Activated T-helper 17 cell treated with anti-CD3 and anti-CD28 coated beads, Interleukin-2, amount 50 U/mL, for 72 hours (primary cell): ENCODE measurements around the gene MMP25. TPM values are rescaled to one million over a fixed set of nuclear protein-coding genes. Genes with fewer than 3 reads are reported as not detected.

Source experiments
- ATAC-seq: fragments of 150-1000 bp; cut with Tn5 transposase; replicated peaks from 2 replicates; pipeline ENCODE4 v1.10.0; 2021; ENCODE audit warnings: mild to moderate bottlenecking, moderate library complexity
- H3K27ac Mint-ChIP-seq: one replicate; pipeline ENCODE4 v1.8.0; 2022; ENCODE audit warnings: mixed read lengths
- H3K27me3 Mint-ChIP-seq: one replicate; pipeline ENCODE4 v1.8.0; 2022; ENCODE audit warnings: mixed read lengths
- H3K36me3 Mint-ChIP-seq: one replicate; pipeline ENCODE4 v1.8.0; 2022; ENCODE audit warnings: low read depth, mild to moderate bottlenecking, mixed read lengths
- H3K4me1 Mint-ChIP-seq: one replicate; pipeline ENCODE4 v1.8.0; 2022; ENCODE audit warnings: mixed read lengths
- H3K4me3 Mint-ChIP-seq: one replicate; pipeline ENCODE4 v1.8.0; 2022; ENCODE audit warnings: mild to moderate bottlenecking, mixed read lengths
- H3K9me3 Mint-ChIP-seq: one replicate; pipeline ENCODE4 v1.8.0; 2022; ENCODE audit warnings: mixed read lengths
- total RNA-seq, 2 donors: library from RNA; stranded (reverse); gene quantifications; one replicate each; pipeline ENCODE4 v1.2.3, GENCODE V29; 2022

The MMP25 gene
- total RNA-seq, 2 donors from 2014 or later, result 5.9 to 7.1 TPM

DNA sequence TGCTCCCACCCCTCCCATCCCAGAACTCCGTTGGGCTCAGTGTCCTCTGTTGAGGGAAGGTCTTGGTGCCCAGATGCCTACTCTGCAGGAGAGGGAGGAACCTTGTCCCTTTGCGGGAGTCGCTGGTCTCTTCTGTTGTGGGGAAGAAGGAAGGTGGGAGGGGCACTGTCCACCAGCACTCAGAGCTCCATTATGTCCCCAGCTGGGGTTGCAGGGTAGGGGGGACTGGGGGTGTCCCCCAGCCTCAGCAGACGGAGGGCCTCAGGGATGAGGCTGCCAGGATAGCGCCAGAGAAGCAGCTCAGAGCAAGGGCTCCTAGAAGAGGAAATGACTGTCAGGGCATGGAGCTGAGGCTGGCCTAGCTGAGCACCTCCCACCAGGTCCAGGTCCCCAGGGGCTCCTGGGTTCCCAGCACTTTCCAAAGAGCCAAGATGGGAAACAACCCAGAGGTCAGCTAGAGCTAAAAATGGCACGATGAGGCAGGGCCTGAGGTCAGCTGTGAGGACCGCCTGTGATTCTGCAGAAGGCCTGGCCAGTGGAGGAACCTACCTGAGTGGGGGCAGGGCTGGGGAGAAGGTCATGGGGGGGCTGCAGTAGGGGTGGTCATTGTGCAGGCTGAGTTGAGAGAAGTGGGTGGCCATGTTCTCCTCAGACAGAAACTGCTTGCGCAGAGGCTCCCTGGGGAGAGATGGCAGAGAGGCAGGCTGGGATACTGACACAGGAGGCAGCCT, 23.5 kb upstream of the MMP25 start:
- peak overlapping the region; percentile 90 for H3K27ac Mint-ChIP-seq
- ATAC-seq, result no peak

DNA sequence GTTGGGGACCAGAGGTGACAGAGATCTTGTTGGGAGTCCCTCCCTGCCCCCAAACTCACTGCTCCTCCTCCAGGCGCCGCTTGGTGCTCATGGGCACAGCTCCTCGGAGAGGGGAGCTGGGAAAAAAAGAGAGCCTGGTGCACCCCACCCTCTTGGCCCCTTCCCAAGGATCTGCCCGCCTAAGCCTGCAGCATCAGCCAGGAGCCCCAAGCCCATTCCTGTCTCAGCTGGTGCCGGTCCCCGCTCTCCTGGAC, 23.0 kb upstream of the MMP25 start:
- peak overlapping the region; percentile 90 for H3K27ac Mint-ChIP-seq
- H3K36me3 Mint-ChIP-seq, result peaks cover 66% of the 10 kb centered on the region
- H3K4me3 Mint-ChIP-seq, result peak overlapping the region; percentile 82
- H3K9me3 Mint-ChIP-seq, result no peaks in the 10 kb centered on the region
- no peaks in the 10 kb centered on the region for H3K27me3 Mint-ChIP-seq
- peaks cover 23% of the 10 kb centered on the region for H3K4me1 Mint-ChIP-seq
- no peak for ATAC-seq

More for the DNA sequence above, 23.5 kb upstream of the MMP25 start:
- Mint-ChIP-seq H3K4me3 (peak overlapping the region; percentile 82), H3K27me3 (no peaks in the 10 kb centered on the region), H3K36me3 (peaks cover 61% of the 10 kb centered on the region), H3K9me3 (no peaks in the 10 kb centered on the region), H3K4me1 (peaks cover 23% of the 10 kb centered on the region)

DNA sequence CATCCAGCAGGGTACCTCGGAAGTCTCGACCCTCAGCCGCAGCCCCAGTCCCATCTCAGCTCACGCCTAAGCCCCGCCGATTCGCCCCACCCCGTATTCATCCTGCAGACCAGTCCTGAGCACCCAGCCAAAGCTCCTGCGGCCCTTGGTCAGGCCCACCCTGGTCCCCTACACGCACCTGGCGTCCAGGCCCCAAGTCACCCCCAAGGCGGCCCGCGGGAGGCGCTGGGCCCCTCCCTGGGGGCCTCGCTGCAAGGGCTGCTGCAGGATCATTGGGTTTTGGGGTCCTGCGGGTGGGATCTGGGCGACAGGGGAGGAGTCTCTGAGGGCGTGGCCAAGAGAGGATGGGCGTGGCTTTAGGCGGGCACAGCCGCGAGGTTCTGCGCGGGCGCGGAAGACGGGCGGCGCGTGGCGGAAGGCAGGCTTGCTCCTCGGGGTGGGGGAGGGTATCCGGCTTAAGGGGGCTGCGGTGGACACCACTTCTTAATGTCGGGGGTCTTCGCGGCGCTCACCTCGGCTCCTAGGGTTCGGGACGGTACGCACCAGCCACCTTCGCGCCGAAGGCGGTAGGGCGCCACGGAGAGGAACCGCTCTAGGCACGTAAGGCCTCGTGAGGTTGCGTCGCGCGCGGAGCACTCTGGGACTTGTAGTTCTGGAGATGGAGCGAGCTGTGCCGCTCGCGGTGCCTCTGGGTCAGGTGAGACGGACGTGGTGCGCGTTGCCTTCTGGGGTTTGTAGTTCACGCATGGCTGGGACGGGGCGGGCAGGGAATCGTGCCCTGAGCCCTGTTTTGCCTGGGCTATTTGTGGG, 22.5 kb upstream of the MMP25 start, which contains the start of the genes HCFC1R1 and THOC6:
Gene HCFC1R1 (minus strand): TSS at position 274 of the 810 bp plus-strand sequence. CDS start 1 bp downstream, at position 273.
Gene THOC6 (plus strand): TSS at position 367 of the 810 bp plus-strand sequence. CDS start 292 bp downstream, at position 659.
- no peaks in the 10 kb centered on the region for H3K9me3 Mint-ChIP-seq
- peak within 1 kb of the TSS; percentile 90 for H3K27ac Mint-ChIP-seq
- peak within 1 kb of the TSS; percentile 82 for H3K4me3 Mint-ChIP-seq
- H3K36me3 Mint-ChIP-seq, result peaks cover 71% of the 10 kb centered on the region
- H3K27me3 Mint-ChIP-seq, result no peaks in the 10 kb centered on the region
- H3K4me1 Mint-ChIP-seq, result peaks cover 23% of the 10 kb centered on the region
- peak; percentile 78 for ATAC-seq

DNA sequence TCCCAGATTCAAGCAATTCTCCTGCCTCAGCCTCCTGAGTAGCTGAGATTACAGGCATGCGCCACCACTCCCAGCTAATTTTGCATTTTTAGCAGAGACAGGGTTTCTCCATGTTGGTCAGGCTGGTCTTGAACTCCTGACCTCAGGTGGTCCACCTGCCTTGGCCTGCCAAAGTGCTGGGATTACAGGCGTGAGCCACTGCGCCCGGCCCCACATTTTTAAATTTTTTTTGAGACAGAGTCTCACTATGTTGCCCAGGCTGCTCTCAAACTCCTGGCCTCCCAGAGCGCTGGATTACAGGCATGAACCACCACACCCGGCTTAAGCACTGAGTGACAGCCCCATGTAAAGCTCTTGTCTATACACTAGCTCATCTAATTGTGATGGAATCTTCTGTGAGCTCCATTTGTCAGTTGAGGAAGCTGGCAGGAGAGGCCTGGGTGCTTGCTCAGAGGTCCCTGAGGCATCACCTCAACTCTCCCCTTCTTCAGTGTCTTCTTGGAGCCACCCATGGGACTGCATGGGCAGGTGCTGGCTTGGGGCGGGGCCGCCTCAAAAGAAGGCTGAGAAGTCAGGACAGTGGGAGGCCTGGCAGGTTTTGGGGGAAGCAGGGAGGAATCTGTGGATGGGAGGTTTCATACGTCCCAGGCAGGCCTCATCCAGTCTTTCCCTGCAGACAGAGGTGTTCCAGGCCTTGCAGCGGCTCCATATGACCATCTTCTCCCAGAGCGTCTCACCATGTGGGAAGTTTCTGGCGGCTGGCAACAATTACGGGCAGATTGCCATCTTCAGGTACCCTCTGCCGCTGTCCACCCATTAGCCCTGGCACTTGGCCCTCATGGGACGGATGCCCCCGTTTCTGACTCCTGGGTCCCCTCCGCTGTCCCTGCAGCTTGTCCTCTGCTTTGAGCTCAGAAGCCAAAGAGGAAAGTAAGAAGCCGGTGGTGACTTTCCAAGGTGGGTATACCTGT, 21.0 kb upstream of the MMP25 start:
- H3K4me3 Mint-ChIP-seq, result peak overlapping the region; percentile 82
- no peaks in the 10 kb centered on the region for H3K9me3 Mint-ChIP-seq
- H3K27me3 Mint-ChIP-seq, result peaks cover 5% of the 10 kb centered on the region
- H3K27ac Mint-ChIP-seq, result no peak overlapping the region
- peaks cover 29% of the 10 kb centered on the region for H3K4me1 Mint-ChIP-seq
- peaks cover 86% of the 10 kb centered on the region for H3K36me3 Mint-ChIP-seq
- ATAC-seq, result no peak

DNA sequence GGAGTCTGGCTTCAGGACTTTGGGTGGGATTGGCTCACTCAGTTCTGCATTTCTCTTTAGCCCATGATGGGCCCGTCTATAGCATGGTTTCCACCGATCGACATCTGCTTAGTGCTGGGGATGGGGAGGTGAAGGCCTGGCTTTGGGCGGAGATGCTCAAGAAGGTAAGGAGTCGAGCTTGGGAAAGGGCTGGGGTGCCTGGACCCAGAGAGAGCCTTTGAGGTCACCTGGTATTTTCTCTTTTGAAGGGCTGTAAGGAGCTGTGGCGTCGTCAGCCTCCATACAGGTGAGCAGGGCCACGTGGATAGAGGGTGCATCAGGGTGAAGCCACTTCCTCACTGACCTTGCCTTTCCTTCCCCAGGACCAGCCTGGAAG, 20.4 kb upstream of the MMP25 start:
- peaks cover 86% of the 10 kb centered on the region for H3K36me3 Mint-ChIP-seq
- H3K9me3 Mint-ChIP-seq, result no peaks in the 10 kb centered on the region
- peaks cover 5% of the 10 kb centered on the region for H3K27me3 Mint-ChIP-seq
- no peak for ATAC-seq
- peak overlapping the region; percentile 82 for H3K4me3 Mint-ChIP-seq
- H3K27ac Mint-ChIP-seq, result no peak overlapping the region
- peaks cover 29% of the 10 kb centered on the region for H3K4me1 Mint-ChIP-seq

DNA sequence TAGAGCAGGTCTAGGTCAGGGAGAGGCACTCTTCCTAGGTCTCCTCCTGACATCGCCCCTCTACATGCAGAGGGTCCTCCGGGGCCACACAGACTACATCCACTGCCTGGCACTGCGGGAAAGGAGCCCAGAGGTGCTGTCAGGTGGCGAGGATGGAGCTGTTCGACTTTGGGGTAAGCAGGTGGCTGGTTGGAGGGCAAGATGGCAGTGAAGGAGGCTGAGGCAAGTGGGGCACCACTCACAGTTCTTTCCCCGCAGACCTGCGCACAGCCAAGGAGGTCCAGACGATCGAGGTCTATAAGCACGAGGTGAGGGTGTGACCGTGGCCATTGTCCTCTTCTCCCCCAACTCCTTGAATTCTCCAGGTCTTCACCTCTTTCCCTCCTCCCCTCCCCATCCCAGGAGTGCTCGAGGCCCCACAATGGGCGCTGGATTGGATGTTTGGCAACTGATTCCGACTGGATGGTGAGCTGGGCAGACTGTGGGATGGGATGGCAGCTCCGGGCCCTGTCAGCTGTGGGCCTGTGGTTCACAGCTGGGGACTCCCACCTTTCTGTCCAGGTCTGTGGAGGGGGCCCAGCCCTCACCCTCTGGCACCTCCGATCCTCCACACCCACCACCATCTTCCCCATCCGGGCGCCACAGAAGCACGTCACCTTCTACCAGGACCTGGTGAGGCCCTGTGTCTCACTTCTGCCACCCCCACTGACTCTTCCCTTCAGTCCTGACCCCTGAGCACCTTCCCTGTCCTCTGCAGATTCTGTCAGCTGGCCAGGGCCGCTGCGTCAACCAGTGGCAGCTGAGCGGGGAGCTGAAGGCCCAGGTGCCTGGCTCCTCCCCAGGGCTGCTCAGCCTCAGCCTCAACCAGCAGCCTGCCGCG, 19.5 kb upstream of the MMP25 start:
- Mint-ChIP-seq H3K27me3 (peaks cover 5% of the 10 kb centered on the region), H3K4me1 (peaks cover 22% of the 10 kb centered on the region), H3K36me3 (peaks cover 78% of the 10 kb centered on the region), H3K9me3 (no peaks in the 10 kb centered on the region), H3K27ac (no peak overlapping the region), H3K4me3 (peak overlapping the region; percentile 82)
- ATAC-seq, result no peak

DNA sequence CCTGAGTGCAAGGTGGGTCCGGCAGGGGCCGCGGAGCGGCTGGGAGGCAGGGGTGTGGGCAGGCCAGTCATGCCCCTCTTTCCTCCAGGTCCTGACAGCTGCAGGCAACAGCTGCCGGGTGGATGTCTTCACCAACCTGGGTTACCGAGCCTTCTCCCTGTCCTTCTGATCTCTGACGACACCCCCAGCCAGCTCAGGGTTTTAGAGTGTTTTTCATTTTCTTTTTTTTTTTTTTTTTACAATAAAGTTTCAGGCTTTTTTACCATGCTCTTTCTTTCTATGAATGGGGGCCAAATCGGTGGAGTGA, 18.9 kb upstream of the MMP25 start:
- Mint-ChIP-seq H3K36me3 (peaks cover 73% of the 10 kb centered on the region), H3K4me1 (peaks cover 16% of the 10 kb centered on the region), H3K4me3 (peak overlapping the region; percentile 89), H3K27me3 (peaks cover 8% of the 10 kb centered on the region), H3K27ac (no peak overlapping the region), H3K9me3 (no peaks in the 10 kb centered on the region)
- ATAC-seq, result no peak

DNA sequence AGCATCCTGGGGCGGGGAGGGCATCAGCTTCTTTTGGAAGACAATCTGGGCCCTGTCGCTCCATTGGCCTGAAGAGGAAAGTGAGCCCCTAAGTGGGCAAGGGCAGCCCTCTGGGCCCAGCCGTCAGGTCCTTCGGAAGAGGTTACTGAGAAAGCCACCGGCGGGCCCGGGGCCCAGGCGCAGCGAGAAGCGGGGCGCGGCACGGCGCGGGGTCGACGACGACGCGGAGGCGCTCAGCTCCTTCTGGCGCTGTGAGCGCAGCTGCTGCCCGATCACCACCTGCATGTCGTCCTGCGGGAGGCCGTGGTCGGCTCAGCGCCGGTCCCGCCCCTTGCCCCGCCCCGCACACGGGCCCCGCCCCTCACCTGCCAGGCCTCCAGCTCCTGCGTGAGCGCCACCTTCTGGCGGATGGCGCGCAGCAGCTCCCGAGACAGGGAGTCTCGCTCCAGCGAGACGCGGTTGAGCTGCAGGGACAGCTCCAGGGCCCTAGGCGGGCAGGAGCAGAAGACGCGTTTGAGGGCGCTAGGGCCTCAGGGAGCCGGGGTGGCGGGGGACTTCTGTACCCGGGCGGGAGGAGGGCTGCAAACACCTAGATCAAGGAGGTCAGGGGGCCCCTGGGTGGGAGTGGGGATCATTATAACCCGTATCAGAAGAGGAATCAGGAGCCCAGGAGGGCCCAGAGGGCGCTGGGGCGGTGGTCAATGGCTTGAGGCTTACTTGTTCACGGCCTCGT, 18.2 kb upstream of the MMP25 start:
- H3K9me3 Mint-ChIP-seq, result no peaks in the 10 kb centered on the region
- H3K4me3 Mint-ChIP-seq, result peak overlapping the region; percentile 89
- H3K4me1 Mint-ChIP-seq, result peaks cover 10% of the 10 kb centered on the region
- peaks cover 65% of the 10 kb centered on the region for H3K36me3 Mint-ChIP-seq
- peak overlapping the region; percentile 84 for H3K27ac Mint-ChIP-seq
- peak; percentile 44 for ATAC-seq
- peaks cover 15% of the 10 kb centered on the region for H3K27me3 Mint-ChIP-seq

DNA sequence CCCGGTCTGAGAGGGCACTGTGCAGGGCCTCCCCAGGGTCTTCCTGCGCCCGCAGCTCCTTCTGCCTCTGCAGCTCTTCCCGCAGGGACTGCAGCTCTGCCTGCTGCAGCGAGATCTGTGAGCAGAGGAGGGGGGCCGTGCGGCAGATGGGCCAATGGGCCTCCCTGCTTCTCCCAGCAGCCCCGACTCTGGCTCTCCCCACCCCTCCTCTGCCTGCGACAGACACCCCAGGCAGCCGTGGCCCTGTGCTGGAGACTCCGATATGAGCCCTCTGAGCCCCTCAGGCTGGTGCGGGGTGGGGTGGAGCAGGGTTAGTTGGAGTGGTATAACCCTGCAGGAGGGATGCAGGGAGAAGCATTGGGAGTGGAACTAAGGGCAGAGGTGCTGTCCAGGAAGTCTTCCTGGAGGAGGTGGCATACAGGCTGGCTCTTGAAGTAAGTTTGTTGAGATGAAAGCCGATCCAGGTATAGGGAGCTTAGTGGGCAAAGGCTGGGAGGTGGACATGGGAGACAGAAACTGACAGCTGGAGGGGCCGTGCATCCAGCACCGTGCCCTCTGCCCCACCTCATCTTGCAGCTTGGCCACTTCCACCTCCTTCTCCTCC, 17.5 kb upstream of the MMP25 start:
- Mint-ChIP-seq H3K4me3 (peak overlapping the region; percentile 89), H3K36me3 (peaks cover 62% of the 10 kb centered on the region), H3K27me3 (peaks cover 21% of the 10 kb centered on the region), H3K9me3 (no peaks in the 10 kb centered on the region), H3K4me1 (peaks cover 10% of the 10 kb centered on the region), H3K27ac (peak overlapping the region; percentile 84)
- ATAC-seq, result no peak

DNA sequence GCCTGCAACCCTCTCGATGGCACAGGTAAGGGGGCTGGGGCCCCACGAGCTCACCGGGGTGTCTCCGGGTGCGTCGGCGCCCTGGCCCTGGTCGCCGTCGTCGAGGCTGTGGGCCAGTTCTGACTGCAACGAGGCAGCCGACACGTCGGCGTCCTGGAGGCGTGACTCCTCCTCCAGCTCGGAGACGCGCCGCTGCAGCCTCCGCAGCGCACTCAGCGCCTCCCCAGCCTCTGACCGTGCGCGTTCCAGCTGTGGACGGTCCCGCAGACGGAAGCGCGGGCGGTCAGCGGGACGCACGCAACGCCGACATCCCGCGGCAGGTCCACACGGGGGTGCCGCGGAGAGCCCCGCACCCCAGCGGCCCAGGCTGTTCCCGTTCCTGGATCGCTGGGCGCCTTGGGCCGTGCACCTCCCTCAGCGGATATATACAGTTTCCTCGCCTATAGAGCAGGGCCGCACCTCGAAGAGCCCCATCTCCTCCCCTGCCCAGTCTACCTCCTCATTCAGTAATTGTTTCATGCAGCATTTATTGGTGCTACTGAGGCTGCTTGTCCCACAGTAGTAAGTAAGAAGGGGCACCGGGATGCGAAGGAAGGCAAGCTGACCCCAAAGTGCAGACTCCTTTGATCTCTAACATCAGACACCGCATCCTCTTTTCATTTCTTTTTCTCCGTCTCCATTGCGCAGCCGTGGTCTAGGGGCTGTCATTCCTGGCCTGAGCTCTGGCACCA, 16.7 kb upstream of the MMP25 start:
- Mint-ChIP-seq H3K9me3 (no peaks in the 10 kb centered on the region), H3K27ac (peak overlapping the region; percentile 84), H3K27me3 (peaks cover 27% of the 10 kb centered on the region), H3K4me3 (peak overlapping the region; percentile 89), H3K36me3 (peaks cover 55% of the 10 kb centered on the region), H3K4me1 (peaks cover 5% of the 10 kb centered on the region)
- ATAC-seq, result peak; percentile 76

DNA sequence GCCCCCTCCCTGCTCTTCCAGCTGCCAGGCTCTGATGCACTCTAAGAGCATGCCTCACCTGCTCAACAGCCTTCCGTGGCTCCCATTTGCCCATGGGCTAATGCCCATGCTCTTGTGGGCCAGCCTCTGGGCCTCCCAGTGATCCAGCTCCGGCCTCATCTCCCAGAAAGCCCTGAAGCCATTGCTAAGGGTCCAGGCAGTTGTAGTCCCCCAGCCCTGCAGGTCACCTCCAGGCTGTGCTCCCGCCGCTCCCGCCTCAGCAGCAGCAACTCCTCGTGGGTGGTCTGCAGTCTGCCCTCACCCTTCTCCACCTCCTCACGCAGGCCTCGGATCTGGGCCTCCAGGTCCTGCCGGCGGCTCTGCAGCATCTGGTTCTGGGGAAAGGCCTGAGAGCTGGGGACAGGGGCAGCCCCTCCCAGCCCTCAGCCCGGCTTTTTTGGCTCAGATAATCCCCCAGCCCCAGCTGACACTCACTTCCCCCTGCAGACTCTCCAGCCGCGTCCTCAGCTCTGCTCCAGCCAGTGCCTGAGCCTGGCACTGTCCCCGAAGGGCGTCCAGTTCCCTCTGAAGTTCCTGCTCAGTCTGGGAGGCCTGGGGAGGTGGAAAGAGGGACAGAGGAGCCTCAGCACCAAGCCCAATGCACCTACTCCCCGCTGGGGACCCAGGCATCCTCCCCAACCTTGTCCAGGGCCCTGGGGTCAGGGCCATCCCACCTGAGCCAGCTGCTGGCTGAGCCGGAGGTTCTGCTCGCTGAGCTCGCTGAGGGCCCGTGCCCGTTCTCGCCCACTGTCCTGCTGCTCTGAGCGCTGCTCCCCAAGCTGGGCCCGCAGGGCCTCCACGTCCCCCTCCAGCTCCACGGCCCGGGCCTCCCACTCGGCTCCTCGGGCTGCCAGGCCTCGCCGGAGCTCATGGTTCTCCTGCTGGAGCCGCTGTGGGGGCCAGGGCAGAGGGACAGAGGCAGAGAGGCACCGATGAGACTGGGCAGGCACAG, 15.8 kb upstream of the MMP25 start:
- Mint-ChIP-seq H3K4me1 (peaks cover 5% of the 10 kb centered on the region), H3K27ac (peak overlapping the region; percentile 84), H3K36me3 (peaks cover 48% of the 10 kb centered on the region), H3K27me3 (peaks cover 31% of the 10 kb centered on the region), H3K4me3 (peak overlapping the region; percentile 89), H3K9me3 (no peaks in the 10 kb centered on the region)
- ATAC-seq, result no peak
